Hepatocyte (in vitro differentiated cells): ENCODE measurements around the gene STK32B.

ENCODE experiments used
- EZH2 ChIP-seq: fragments of 200-600 bp; sonication (generic); IDR thresholded peaks from 2 replicates; pipeline ENCODE4 v1.6.1; 2016; ENCODE audit warnings: antibody characterized with exemption, mild to moderate bottlenecking, borderline replicate concordance
- TF ChIP-seq, protein P1 (sequence below): fragments of 200-600 bp; sonication (generic); IDR thresholded peaks from 2 replicates; pipeline ENCODE4 v1.5.1; 2016; ENCODE audit warnings: antibody characterized with exemption, mild to moderate bottlenecking; ENCODE audit not compliant: poor library complexity

DNA sequence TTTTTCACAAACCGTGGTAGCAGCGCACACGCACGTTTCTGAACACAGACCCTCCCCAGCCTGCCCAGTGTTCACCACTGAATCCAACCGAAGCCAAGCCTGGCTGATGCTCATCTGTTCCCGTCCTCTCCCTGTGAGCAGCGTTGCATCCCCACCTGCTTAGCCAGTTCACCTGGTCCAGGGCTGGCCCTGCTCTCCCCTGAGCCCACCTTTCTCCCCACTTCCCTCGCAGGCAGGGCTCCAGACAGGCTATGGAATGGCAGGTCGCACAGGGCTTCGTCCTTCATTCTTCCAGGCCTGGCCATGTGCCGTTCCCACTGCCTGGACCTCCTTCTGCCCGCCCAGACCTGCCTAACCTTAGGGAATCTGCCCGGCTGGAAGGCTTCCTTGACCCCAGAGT lies 410.2 kb downstream of the STK32B start:
- no peak for TF ChIP-seq EZH2
- TF ChIP-seq, protein P1, sequence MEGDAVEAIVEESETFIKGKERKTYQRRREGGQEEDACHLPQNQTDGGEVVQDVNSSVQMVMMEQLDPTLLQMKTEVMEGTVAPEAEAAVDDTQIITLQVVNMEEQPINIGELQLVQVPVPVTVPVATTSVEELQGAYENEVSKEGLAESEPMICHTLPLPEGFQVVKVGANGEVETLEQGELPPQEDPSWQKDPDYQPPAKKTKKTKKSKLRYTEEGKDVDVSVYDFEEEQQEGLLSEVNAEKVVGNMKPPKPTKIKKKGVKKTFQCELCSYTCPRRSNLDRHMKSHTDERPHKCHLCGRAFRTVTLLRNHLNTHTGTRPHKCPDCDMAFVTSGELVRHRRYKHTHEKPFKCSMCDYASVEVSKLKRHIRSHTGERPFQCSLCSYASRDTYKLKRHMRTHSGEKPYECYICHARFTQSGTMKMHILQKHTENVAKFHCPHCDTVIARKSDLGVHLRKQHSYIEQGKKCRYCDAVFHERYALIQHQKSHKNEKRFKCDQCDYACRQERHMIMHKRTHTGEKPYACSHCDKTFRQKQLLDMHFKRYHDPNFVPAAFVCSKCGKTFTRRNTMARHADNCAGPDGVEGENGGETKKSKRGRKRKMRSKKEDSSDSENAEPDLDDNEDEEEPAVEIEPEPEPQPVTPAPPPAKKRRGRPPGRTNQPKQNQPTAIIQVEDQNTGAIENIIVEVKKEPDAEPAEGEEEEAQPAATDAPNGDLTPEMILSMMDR = no peak
